Measurements from ENCODE around the gene HES1. TPM values are rescaled to one million over a fixed set of nuclear protein-coding genes. Genes with fewer than 3 reads are reported as not detected.
"Not testable (repeated sequence)": the region's sequence is repeated elsewhere in the genome, so short reads cannot be mapped to it uniquely, and the experiment has no call there.

Gene HES1
- total RNA-seq, 1 donor from 2014 or later, result 21.3 TPM

- no peak for ATAC-seq
- no peak for DNase-seq (ENCODE audit: low spot score)
These were observed 11.8 kb upstream of the HES1 start for GRCh38 chr3:194124193-194124592.

- no peak for DNase-seq (ENCODE audit: low spot score)
- ATAC-seq, result no peak
These were observed 10.5 kb upstream of the HES1 start for GRCh38 chr3:194125442-194125841.

GRCh38 chr3:194126790-194127189, 9.2 kb upstream of the HES1 start:
- ATAC-seq, result no peak

GRCh38 chr3:194128202-194128918, 7.6 kb upstream of the HES1 start:
- ATAC-seq (no peak), DNase-seq (ENCODE audit: low spot score) (no peak)

More at GRCh38 chr3:194126790-194127189, 9.2 kb upstream of the HES1 start:
- no peak for DNase-seq (ENCODE audit: low spot score)

- not testable (repeated sequence) for DNase-seq (ENCODE audit: low spot score); ATAC-seq
These were observed 7.0 kb upstream of the HES1 start for GRCh38 chr3:194128919-194129295.

GRCh38 chr3:194129581-194130133, 6.3 kb upstream of the HES1 start:
- DNase-seq (ENCODE audit: low spot score), result peak; percentile 73
- ATAC-seq, result peak; percentile 39

GRCh38 chr3:194130188-194130587, 5.8 kb upstream of the HES1 start:
- no peak for ATAC-seq
- no peak for DNase-seq (ENCODE audit: low spot score)

GRCh38 chr3:194130807-194131589, 5.0 kb upstream of the HES1 start:
- ATAC-seq, result peak; percentile 0
- DNase-seq (ENCODE audit: low spot score), result peak; percentile 59

GRCh38 chr3:194132465-194133286, 3.3 kb upstream of the HES1 start:
- ATAC-seq, result no peak

GRCh38 chr3:194133661-194134230, 2.2 kb upstream of the HES1 start:
- ATAC-seq, result no peak
- DNase-seq (ENCODE audit: low spot score), result peak; percentile 68

More at GRCh38 chr3:194132465-194133286, 3.3 kb upstream of the HES1 start:
- no peak for DNase-seq (ENCODE audit: low spot score)

- DNase-seq (ENCODE audit: low spot score) (peak; percentile 66), ATAC-seq (no peak)
These were observed 1.7 kb upstream of the HES1 start for GRCh38 chr3:194134231-194134756.

GRCh38 chr3:194134757-194135515, 1.0 kb upstream of the HES1 start:
- ATAC-seq (peak; percentile 62), DNase-seq (ENCODE audit: low spot score) (peak; percentile 97)

- DNase-seq (ENCODE audit: low spot score) (no peak), ATAC-seq (no peak)
These were observed 487 bp upstream of the HES1 start for GRCh38 chr3:194135516-194135805.

GRCh38 chr3:194136519-194137007, 615 bp downstream of the HES1 start:
- DNase-seq (ENCODE audit: low spot score) (no peak), ATAC-seq (no peak)

- ATAC-seq (no peak), DNase-seq (ENCODE audit: low spot score) (no peak)
These were observed 1.1 kb downstream of the HES1 start for GRCh38 chr3:194137008-194137505.

- DNase-seq (ENCODE audit: low spot score) (peak; percentile 97), ATAC-seq (peak; percentile 50)
These were observed 1.8 kb downstream of the HES1 start for GRCh38 chr3:194137506-194138474.

GRCh38 chr3:194138732-194139070, 2.8 kb downstream of the HES1 start:
- DNase-seq (ENCODE audit: low spot score), result no peak
- ATAC-seq, result no peak

- ATAC-seq, result no peak
- DNase-seq (ENCODE audit: low spot score), result no peak
These were observed 3.3 kb downstream of the HES1 start for GRCh38 chr3:194139071-194139813.
